Measurements from ENCODE around the gene RAB11FIP3. TPM values are rescaled to one million over a fixed set of nuclear protein-coding genes. Genes with fewer than 3 reads are reported as not detected.
"Not testable (repeated sequence)": the region's sequence is repeated elsewhere in the genome, so short reads cannot be mapped to it uniquely, and the experiment has no call there.

RAB11FIP3 gene
- total RNA-seq, 1 experiment from 2014 or later, result 37.1 TPM

- WGBS (ENCODE audit: extremely low coverage, insufficient read length, low lambda C conversion rate), result 100% methylated on average over 6 of the region's 19 CpGs
- Histone ChIP-seq H3K79me2 (ENCODE audit: insufficient read depth, low read length) (no peaks in the 10 kb centered on the region), H2BK15ac (ENCODE audit: low read depth, low read length) (no peak overlapping the region), H2BK120ac (ENCODE audit: low read depth, low read length, poor library complexity, severe bottlenecking) (no peak overlapping the region), H2BK5ac (ENCODE audit: insufficient read length, low read length) (no peak overlapping the region), H3K4ac (ENCODE audit: low read depth, low read length) (no peak overlapping the region), H3K18ac (ENCODE audit: insufficient read length, low read depth, low read length) (no peak overlapping the region), H3K56ac (ENCODE audit: insufficient read length, low read depth, low read length) (no peak overlapping the region), H3K14ac (ENCODE audit: insufficient read depth, low read length) (0 out of 2 replicates have a peak overlapping the region, but pooled peaks have one; percentile 15), H3T11ph (ENCODE audit: low read length) (no peak overlapping the region), H3K9me3 (ENCODE audit: control insufficient read depth, low read depth, low read length) (no peaks in the 10 kb centered on the region), H3K23me2 (ENCODE audit: insufficient read length, low read depth, low read length, poor library complexity, severe bottlenecking) (no peaks in the 10 kb centered on the region), H3K9ac (ENCODE audit: extremely low read depth, insufficient read length, low read length) (no peak overlapping the region), H3K23ac (ENCODE audit: insufficient read length, low read depth, low read length) (no peak overlapping the region), H3K4me2 (ENCODE audit: insufficient read depth, insufficient read length, low read length) (no peak overlapping the region), H2AFZ (ENCODE audit: low read length) (no peak overlapping the region), H4K5ac (ENCODE audit: insufficient read length, low read depth, low read length) (no peak overlapping the region), H2BK12ac (ENCODE audit: insufficient read length, low read depth, low read length) (no peak overlapping the region), H4K8ac (replicated peaks; ENCODE audit: insufficient read length, low read depth, low read length) (no peak overlapping the region), H4K91ac (ENCODE audit: insufficient read length, low read depth, low read length) (no peak overlapping the region), H3K79me1 (ENCODE audit: insufficient read depth, low read depth, low read length, poor library complexity, severe bottlenecking) (no peaks in the 10 kb centered on the region), H4K20me1 (ENCODE audit: control insufficient read depth, insufficient read depth, insufficient read length) (peaks cover 7% of the 10 kb centered on the region), H3K4me1 (ENCODE audit: insufficient read depth, low read length) (no peaks in the 10 kb centered on the region; the same call in 1 of the 2 replicates), H2AK5ac (ENCODE audit: insufficient read length, low read length) (no peak overlapping the region), H2BK20ac (ENCODE audit: low read depth, low read length, poor library complexity, severe bottlenecking) (no peak overlapping the region), H3K27ac (ENCODE audit: insufficient read length, low read depth, low read length) (no peak overlapping the region), H3K27me3 (ENCODE audit: insufficient read depth, low read length) (no peaks in the 10 kb centered on the region)
- Mint-ChIP-seq H3K4me3 (no peak overlapping the region), H3K27me3 (ENCODE audit: low read depth) (peaks cover 2% of the 10 kb centered on the region; the same call in 1 of the 2 replicates), H3K9me3 (no peaks in the 10 kb centered on the region), H3K27ac (peak overlapping the region; percentile 83 to 92 (median 90); a peak in 6 of 7 replicates), H3K36me3 (ENCODE audit: insufficient read depth in 1 of 3, low read depth in 3 of 3) (peaks cover 0 to 3% (median 3%) of the 10 kb centered on the region in 3 experiments; a peak in 3 of 7 replicates), H3K4me1 (peaks cover 29 to 37% of the 10 kb centered on the region in 2 experiments)
- no peak for DNase-seq
- TF ChIP-seq, protein P1, sequence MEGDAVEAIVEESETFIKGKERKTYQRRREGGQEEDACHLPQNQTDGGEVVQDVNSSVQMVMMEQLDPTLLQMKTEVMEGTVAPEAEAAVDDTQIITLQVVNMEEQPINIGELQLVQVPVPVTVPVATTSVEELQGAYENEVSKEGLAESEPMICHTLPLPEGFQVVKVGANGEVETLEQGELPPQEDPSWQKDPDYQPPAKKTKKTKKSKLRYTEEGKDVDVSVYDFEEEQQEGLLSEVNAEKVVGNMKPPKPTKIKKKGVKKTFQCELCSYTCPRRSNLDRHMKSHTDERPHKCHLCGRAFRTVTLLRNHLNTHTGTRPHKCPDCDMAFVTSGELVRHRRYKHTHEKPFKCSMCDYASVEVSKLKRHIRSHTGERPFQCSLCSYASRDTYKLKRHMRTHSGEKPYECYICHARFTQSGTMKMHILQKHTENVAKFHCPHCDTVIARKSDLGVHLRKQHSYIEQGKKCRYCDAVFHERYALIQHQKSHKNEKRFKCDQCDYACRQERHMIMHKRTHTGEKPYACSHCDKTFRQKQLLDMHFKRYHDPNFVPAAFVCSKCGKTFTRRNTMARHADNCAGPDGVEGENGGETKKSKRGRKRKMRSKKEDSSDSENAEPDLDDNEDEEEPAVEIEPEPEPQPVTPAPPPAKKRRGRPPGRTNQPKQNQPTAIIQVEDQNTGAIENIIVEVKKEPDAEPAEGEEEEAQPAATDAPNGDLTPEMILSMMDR (conservative IDR thresholded peaks at IDR 0.05), result no peak; the same call in 2 of the 3 replicates
These were observed 42.8 kb downstream of the RAB11FIP3 start for GRCh38 chr16:468068-468821.

DNA sequence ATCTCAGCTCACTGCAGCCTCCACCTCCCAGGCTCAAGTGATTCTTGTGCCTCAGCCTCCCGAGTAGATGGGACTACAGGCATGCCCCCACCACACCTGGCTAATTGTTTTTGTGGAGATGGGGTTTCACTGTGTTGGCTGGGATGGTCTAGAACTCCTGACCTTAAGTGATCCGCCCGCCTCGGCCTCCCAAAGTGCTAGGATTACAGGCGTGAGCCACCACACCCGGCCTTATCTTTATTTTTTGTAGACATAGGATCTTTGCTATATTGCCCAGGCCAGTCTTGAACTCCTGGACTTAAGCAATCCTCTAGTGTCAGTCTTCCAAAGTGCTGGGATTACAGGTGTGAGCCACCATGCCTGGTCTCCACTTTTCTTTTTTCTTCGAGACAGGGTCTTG is 44.0 kb downstream of the RAB11FIP3 start:
- not testable (repeated sequence) for H3K79me1 ChIP-seq (ENCODE audit: insufficient read depth, low read depth, low read length, poor library complexity, severe bottlenecking); H3K23me2 ChIP-seq (ENCODE audit: insufficient read length, low read depth, low read length, poor library complexity, severe bottlenecking); H3K27me3 ChIP-seq (ENCODE audit: insufficient read depth, low read length); H3K18ac ChIP-seq (ENCODE audit: insufficient read length, low read depth, low read length); H2AFZ ChIP-seq (ENCODE audit: low read length); H3T11ph ChIP-seq (ENCODE audit: low read length); H2BK15ac ChIP-seq (ENCODE audit: low read depth, low read length); H3K23ac ChIP-seq (ENCODE audit: insufficient read length, low read depth, low read length); H4K5ac ChIP-seq (ENCODE audit: insufficient read length, low read depth, low read length); H2BK20ac ChIP-seq (ENCODE audit: low read depth, low read length, poor library complexity, severe bottlenecking); H4K20me1 ChIP-seq (ENCODE audit: control insufficient read depth, insufficient read depth, insufficient read length); H4K91ac ChIP-seq (ENCODE audit: insufficient read length, low read depth, low read length); H3K27ac Mint-ChIP-seq; H3K56ac ChIP-seq (ENCODE audit: insufficient read length, low read depth, low read length); H3K27me3 Mint-ChIP-seq (ENCODE audit: low read depth); H2BK120ac ChIP-seq (ENCODE audit: low read depth, low read length, poor library complexity, severe bottlenecking); H3K4me1 ChIP-seq (ENCODE audit: insufficient read depth, low read length); H3K79me2 ChIP-seq (ENCODE audit: insufficient read depth, low read length); H3K9me3 ChIP-seq (ENCODE audit: control insufficient read depth, low read depth, low read length); H3K4me3 Mint-ChIP-seq; H3K4me2 ChIP-seq (ENCODE audit: insufficient read depth, insufficient read length, low read length); H3K9ac ChIP-seq (ENCODE audit: extremely low read depth, insufficient read length, low read length); H3K14ac ChIP-seq (ENCODE audit: insufficient read depth, low read length); H3K27ac ChIP-seq (ENCODE audit: insufficient read length, low read depth, low read length); DNase-seq; H2BK12ac ChIP-seq (ENCODE audit: insufficient read length, low read depth, low read length); H3K36me3 Mint-ChIP-seq (ENCODE audit: insufficient read depth in 1 of 3, low read depth in 3 of 3); H4K8ac ChIP-seq (replicated peaks; ENCODE audit: insufficient read length, low read depth, low read length); H2BK5ac ChIP-seq (ENCODE audit: insufficient read length, low read length); H3K9me3 Mint-ChIP-seq; H3K4ac ChIP-seq (ENCODE audit: low read depth, low read length); H2AK5ac ChIP-seq (ENCODE audit: insufficient read length, low read length)
- H3K4me1 Mint-ChIP-seq, result peaks cover 41 to 49% of the 10 kb centered on the region in 2 experiments
- WGBS (ENCODE audit: extremely low coverage, insufficient read length, low lambda C conversion rate), result no CpG with 5 or more reads among the region's 7 CpGs
